COLO668 (cell line): ENCODE results near the gene ORMDL2.
"Not testable (repeated sequence)": the region's sequence is repeated elsewhere in the genome, so short reads cannot be mapped to it uniquely, and the experiment has no call there.

ENCODE experiments used
- DNase-seq: peaks from one replicate; lab custom pipeline; 2025; ENCODE audit not compliant: unreplicated experiment; lab: John Stamatoyannopoulos, UW

The ORMDL2 gene

DNA sequence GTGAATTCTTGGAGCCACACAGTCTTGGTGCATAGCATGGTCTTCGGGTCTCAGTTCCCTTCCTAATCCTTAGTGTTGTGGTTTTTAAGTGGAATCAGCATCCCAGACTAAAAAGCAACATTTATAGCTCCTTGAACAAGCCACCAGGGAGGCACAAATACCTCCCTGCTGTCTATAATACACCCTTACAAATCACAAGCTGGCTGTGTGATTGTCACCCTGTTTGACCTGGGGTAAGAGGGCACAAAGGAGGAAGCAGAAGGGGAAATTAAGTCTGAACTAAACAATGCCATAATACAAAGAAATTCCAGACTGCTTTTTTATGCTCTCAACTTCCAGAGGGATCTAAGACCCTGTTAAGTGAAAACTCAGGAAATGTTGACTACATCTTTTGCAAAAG lies 32.6 kb downstream of the ORMDL2 start:
- DNase-seq = no peak

DNA sequence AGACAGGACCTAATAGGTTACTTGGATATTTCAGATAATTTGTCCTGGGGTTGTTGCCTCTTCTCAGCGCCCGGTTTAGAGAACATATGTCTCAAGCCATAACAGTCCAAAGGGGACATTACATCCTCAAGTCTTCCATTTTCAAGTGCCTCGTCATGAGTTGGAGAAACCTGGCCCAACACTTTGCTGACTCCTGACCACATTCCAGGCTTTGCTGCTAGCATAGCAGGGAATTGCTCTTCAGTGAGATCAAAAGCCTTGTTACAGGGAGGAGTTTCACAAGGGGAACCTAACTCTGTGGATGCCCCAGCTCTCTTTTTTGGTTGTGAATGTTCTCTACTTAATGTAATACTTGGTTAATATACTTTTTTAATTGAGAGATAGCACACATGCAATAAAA lies 33.1 kb downstream of the ORMDL2 start:
- no peak for DNase-seq

DNA sequence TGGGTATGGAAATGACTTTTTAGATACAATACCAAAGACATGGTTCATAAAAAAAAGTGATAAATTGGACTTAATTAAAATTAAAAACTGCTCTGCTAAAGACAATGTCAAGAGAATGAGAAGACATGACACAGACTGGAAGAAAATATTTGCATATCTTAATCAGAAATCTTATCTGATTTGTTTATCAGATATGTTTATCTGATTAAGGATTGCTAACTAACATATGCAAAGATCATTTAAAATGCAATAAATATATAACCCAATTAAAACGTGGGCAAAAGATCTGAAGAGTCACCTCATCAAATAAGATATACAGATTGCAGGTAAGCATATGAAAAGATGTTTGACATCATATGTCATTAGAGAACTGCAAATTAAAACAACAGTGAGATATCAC lies 34.9 kb downstream of the ORMDL2 start:
- DNase-seq = no peak

DNA sequence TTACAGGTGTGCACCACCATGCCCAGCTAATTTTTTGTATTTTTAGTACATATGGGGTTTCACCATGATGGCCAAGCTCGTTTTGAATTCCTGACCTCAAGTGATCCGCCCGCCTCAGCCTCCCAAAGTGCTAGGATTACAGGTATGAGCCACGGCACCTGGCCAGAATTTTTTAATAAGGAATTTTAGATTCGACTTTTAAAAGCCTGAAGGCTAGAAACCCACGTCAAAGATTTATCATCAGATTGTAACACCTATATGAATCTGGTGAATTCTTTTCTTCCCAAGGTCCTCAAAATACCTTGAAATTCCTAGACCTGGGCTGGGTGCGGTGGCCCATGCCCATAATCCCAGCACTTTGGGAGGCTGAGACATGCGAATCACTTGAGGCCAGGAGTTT lies 43.6 kb downstream of the ORMDL2 start:
- DNase-seq = no peak

DNA sequence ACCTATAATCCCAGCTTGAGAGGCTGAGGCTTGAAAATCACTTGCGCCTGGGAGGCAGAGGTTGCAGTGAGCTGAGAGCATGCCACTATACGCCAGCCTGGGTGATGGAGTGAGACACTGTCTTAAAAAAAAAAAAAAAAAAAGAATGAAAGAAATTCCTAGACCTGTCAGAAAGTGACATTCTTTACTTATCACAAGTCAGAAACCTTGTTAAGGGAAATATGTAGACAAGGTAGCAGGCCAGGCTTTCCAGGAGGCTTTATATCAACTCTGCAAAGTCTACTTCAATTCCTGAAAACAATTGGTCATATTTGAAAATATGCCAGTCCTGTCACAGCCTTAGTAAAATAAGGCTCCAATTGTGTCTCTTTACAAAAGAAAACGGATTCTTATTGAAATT lies 44.0 kb downstream of the ORMDL2 start:
- DNase-seq = no peak

DNA sequence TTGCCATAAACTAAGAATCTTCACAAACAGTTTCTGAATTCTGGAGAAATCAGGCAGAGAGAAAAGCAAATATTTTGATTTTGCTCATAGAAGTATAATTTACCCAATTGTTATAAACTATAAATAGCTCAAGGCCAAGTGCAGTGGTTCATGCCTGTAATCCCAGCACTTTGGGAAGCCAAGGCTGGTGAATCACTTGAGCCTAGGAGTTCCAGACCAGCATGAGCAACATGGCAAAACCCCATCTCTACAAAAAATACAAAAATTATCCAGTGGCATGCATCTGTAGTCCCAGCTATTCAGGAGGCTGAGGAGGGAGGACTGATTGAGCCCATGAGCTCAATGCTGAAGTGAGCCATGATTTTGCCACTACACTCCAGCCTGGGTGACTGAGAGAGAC lies 44.4 kb downstream of the ORMDL2 start:
- no peak for DNase-seq

DNA sequence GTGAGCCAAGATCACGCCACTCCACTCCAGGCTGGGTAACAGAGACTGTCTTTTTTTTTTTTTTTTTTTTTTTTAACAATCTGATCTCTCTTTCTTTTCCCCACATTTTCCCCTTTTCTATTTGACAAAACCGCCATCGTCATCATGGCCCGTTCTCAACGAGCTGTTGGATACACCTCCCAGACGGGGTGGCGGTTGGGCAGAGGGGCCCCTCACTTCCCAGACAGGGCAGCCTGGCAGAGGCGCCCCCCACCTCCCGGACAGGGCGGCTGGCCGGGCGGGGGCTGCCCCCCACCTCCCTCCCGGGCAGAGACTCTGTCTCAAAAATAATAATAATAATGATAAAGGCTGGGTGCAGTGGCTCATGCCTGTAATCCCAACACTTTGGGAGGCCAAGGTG lies 45.1 kb downstream of the ORMDL2 start:
- not testable (repeated sequence) for DNase-seq

DNA sequence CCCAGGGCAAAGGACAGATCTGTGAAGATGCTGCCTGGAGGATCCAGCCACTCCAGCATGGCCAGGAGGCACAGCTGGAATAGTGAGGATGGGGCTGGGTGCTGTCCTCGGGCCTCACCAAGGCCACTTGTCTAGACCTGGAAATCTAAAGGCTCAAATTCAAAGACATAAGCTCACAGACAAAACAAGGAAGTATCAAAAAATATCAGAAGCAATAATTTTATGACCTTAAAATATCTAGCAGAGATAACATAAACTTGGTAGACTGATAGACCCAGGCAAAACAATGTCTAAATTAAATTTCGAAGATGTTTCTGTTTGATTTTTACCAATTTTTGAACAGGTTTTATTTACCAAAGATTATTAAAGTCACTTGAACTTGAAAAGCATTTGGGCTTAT lies 47.5 kb downstream of the ORMDL2 start:
- no peak for DNase-seq

DNA sequence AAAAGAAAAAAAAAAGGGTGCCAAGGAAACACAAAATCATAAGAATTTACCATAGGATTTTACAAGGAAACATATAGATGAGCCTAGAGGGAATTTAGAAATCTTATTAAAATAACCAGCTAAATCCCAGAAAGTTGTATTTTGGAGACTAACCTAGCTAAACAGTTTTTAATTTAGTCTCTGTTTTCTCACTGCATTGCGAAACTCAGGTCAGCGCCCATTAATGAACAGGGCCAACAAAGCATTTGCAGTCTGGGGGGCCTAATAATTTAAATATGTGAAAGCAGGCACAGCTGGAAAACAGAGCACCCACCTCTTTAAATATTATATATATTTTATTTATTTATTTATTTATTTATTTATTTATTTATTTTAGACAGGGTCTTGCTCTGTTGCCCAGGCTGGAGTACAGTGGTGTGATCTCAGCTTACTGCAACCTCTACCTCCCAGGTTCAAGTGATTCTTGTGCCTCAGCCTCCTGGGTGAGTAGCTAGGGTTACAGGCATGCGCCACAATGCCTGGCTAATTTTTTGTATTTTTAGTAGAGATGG lies 48.7 kb downstream of the ORMDL2 start:
- not testable (repeated sequence) for DNase-seq
